ENCODE data around the gene SEC23A. TPM values are rescaled to one million over a fixed set of nuclear protein-coding genes. Genes with fewer than 3 reads are reported as not detected.
"Not testable (repeated sequence)": the region's sequence is repeated elsewhere in the genome, so short reads cannot be mapped to it uniquely, and the experiment has no call there.

The SEC23A gene
- total RNA-seq, result 139 TPM
- long read RNA-seq, full-length matches to known transcripts, result 8 of 58 reads
- long read RNA-seq, partial matches to known transcripts, result 39 of 58 reads
- long read RNA-seq, other reads (novel, unspliced or antisense), result 11 of 58 reads

DNA sequence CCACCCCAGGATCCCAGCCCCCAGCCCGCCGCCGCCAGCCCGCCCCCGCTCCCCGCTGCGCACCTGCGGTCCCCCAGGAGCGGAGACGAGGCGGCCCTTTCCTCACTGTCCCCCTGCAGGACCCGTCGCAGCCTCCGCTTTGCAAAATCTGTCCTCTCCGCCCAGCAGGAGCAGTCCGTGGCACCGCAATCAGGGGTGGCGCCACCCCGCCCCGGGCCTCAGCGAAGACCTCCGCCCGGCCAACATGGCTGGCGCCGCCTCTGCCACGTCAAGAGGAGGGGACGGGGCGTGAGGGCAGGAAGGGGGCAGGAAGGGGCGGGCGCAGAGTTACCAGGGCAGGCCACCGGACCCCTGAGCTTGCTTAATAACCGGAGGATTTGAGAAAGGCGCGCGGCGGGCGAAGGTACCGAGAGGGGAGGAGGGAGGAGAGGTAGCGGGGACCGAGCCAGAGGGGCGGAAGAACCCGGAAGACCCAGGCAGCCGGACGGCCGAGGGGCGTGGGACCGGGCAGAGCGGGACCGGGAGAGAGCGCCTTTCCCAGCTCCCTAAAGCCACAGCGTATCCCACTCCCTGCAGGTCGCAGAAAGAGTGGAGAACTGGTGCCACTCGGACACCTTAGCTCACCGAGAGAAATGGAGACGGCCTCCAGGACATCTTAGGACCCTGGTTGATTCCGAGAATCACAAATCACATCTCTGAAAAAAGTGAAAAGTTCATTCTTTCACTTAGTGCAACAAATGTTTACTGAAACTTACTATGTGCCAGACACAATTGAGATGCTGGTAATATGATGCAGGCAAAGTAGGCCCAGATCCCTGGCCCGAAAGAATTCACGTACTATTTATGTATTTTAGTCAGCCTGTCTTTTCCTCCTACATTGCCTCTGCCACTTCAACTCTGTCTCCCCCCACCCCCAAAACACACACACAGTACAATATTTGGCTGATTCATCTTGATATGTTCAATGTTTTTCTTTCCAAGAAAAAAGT lies at the start of gene SEC23A:
Gene SEC23A, minus strand, starts transcription at position 267 of the 989 bp plus-strand sequence. CDS start 7,117 bp downstream, outside the sequence.
- DNase-seq (ENCODE audit: low spot score), result peak; percentile 97

GRCh38 chr14:39145266-39145966 lies 42.4 kb upstream of the SEC23A start:
- DNase-seq (ENCODE audit: low spot score), result no peak

DNA sequence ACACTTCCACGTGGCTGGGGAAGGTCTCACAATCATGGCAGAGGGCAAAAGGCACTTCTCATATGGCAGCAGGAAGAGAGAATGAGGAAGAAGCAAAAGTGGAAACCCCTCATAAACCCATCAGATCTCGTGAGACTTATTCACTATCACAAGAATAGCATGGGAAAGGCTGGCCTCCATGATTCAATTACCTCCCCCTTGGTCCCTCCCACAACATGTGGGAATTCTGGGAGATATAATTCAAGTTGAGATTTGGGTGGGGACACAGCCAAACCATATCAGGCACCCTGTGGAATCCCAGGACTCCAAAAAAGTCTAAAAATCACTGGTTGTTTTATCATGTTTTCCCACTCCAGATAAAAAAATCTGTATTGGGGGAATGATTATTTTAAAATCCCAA lies 40.2 kb upstream of the SEC23A start:
- not testable (repeated sequence) for DNase-seq (ENCODE audit: low spot score)

DNA sequence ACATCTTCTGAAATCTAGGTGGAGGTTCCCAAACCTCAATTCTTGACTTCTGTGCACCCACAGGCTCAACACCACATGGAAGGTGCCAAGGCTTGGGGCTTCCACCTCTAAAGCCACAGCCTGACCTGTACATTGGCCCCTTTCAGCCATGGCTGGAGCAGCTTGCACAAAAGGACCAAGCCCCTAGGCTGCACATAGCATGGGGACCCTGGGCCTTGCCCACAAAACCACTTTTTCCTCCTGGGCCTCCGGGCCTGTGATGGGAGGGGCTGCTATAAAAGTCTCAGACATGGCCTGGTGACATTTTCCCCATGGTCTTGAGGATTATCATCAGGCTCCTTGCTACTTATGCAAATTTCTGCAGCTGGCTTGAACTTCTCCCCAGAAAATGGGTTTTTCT lies 38.6 kb upstream of the SEC23A start:
- DNase-seq (ENCODE audit: low spot score), result not testable (repeated sequence)

- DNase-seq (ENCODE audit: low spot score), result no peak
These were observed 37.1 kb upstream of the SEC23A start for GRCh38 chr14:39140170-39140569.

DNA sequence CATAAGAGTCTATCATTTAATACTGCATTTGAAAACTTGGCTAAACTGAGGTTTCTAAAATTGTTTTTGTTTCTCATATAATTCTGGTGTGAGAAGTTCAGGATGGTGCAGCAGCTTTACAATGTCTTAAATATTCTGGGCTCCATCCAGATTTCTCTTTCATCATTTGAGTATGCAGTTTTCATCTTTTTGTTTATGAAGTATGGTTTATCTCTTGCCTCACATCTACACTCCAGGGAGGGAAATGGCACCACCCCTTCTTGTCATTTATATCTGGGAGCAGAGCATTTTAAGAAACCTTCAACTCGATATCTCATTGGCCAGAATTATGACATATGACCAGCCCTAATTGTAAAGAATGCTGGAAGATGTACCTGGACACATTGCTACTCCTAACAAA lies 35.4 kb upstream of the SEC23A start:
- DNase-seq (ENCODE audit: low spot score), result no peak

GRCh38 chr14:39137835-39138234 lies 34.8 kb upstream of the SEC23A start:
- not testable (repeated sequence) for DNase-seq (ENCODE audit: low spot score)

DNA sequence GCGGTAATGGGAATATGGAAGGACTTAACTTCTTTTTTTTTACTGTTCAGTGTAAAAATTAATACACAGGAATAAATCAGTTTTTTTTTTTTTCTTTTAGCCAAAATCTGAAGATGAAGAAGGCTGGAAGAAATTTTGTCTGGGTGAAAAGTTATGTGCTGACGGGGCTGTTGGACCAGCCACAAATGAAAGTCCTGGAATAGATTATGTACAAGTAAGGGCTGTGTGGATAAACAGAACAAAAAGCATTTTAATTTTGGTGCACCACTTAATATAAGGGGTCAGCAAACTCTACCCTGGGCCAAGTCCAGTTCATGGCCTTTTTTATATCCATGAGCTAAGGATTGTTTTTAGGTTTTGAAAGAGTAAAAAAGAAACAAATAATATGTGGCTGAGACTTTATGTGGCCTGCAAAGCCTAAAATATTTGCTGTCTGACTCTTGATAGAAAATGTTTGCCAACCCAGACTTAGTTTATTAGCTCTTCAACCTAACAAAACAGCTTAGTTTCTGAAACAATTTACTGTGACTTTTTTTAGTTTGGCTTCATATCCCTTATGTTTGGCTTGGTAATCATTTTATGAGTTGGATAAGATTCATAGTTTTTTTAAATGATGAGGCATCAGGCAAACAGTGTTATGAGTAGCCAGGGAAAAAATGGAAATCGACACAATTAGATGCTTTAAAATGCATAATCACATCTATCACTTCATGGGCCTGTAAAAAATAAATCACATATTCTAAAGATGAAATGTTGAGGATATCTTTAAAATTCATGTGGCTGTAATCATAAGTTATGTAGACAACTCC lies 19.5 kb upstream of the SEC23A start:
- no peak for DNase-seq (ENCODE audit: low spot score)

GRCh38 chr14:39114073-39114838 lies 11.2 kb upstream of the SEC23A start, which contains the start of gene GEMIN2:
Gene GEMIN2, plus strand, starts transcription at chr14:39114323. Its CDS starts 16 bp downstream, at chr14:39114339.
- peak; percentile 97 for DNase-seq (ENCODE audit: low spot score)

- DNase-seq (ENCODE audit: low spot score), result no peak
These were observed 10.6 kb upstream of the SEC23A start for GRCh38 chr14:39113685-39114072.

DNA sequence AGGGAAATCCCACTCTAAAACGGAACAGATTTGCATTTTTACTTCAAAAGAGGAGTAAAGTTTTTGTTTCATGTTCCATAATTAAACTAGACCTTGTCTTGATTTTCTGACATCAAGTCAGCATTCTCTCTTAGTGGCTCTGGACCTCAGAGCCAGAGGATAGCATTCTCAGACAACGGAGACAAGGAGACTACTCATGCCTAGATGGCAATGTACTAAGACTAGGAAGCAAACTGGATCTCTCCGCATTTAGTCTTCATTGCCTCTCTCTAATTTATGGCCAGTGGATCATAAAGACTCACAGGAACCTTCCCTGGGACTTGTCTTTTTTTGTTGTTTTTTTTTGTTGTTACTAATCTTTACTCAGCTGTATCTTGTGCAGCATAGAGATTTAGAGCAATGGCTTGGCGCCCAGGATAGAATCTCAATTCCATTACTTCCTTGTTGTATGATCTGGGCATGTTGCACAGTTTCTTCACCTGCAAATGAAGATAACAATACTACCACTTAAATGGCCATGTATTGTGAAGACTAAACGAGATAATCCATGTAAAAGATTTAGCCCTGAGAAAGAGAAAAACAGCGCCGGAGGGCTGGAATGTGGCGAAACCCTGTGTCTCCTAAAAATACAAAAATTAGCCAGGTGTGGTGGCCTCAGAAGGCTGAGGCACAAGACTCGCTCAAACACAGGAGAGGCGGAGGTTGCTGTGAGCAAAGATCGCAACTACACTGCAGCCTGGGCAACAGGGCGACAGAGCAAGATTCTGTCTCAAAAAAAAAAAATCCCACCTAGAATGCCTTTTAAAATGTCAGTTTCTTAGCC lies 7.1 kb upstream of the SEC23A start:
- no peak for DNase-seq (ENCODE audit: low spot score)

DNA sequence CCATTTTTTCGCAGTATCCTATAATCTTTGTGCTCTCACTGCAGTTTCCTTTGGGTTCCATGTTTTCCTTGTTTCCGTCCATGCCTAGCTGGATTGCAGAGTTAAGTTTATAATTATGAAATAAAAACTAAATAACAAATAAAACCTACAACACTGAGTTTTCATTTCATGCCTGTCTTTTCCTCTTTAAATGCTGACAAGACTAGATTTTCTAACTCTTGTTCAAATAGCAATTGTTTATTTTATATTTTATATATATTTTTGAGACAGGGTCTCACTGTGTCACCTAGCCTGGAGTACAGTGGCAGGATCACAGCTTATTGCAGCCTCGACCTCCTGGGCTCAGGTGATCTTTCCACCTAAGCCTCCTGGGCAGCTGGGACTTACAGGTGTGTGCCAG lies 5.8 kb upstream of the SEC23A start:
- no peak for DNase-seq (ENCODE audit: low spot score)

DNA sequence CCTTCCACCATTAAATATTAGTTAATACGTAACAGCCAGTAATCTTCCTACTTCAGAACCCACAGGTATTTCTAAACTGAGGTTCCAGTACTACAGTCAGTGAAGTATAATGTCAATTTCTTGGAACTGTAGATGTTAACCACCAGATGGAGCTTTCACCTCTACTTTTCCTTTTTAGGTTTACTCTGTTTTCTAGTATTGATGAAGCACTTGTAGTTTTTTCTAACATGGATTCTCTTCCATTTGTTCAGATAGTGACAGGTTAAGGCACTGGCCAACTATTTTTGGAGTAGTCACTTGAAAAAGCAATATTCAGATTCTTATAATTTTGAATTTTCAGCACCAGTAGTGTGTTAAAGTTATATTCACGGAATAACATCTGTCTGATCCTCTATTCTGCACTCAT lies 4.6 kb upstream of the SEC23A start:
- DNase-seq (ENCODE audit: low spot score), result no peak

GRCh38 chr14:39104078-39104801 lies 1.2 kb upstream of the SEC23A start:
- DNase-seq (ENCODE audit: low spot score), result not testable (repeated sequence)

- DNase-seq (ENCODE audit: low spot score), result no peak
These were observed 618 bp downstream of the SEC23A start for GRCh38 chr14:39102265-39102968.

DNA sequence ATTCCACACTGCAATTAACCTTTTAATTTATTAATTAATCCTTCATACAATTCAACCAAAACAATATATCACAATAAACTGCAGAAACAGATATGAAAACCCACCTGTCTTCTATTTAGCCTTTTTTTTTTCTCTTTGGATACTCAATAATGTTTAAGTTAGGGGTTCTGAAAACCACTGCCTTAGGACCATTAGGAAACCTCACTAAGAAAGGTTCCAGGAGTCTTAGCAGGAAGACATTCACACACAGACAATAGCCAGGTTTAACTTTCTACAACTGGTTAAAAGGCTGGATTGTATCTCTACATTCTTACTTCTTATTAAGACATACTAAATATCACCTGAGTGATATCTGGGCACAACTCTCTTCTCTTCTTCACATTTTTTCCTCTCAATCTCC lies 3.3 kb downstream of the SEC23A start:
- DNase-seq (ENCODE audit: low spot score), result no peak

GRCh38 chr14:39099215-39099614 lies 3.8 kb downstream of the SEC23A start:
- DNase-seq (ENCODE audit: low spot score), result not testable (repeated sequence)

GRCh38 chr14:39097159-39097558 lies 5.9 kb downstream of the SEC23A start:
- DNase-seq (ENCODE audit: low spot score), result no peak
